ENCODE data around the gene RAD18.

RAD18 gene

GRCh38 chr3:8962226-8962861 is 928 bp downstream of the RAD18 start:
- DNase-seq: no peak

- DNase-seq: no peak
These were observed 3.6 kb downstream of the RAD18 start for GRCh38 chr3:8959668-8960067.

GRCh38 chr3:8954938-8955763 is 8.1 kb downstream of the RAD18 start:
- DNase-seq: no peak

- DNase-seq: no peak
These were observed 10.0 kb downstream of the RAD18 start for GRCh38 chr3:8953313-8953712.

GRCh38 chr3:8952130-8952529 is 11.1 kb downstream of the RAD18 start:
- no peak for DNase-seq

GRCh38 chr3:8945890-8946600 is 17.2 kb downstream of the RAD18 start:
- DNase-seq: no peak

GRCh38 chr3:8942746-8943488 is 20.4 kb downstream of the RAD18 start:
- no peak for DNase-seq

GRCh38 chr3:8942115-8942514 is 21.2 kb downstream of the RAD18 start:
- DNase-seq: no peak

GRCh38 chr3:8938021-8938420 is 25.3 kb downstream of the RAD18 start:
- no peak for DNase-seq

- no peak for DNase-seq
These were observed 25.9 kb downstream of the RAD18 start for GRCh38 chr3:8937064-8938020.

GRCh38 chr3:8932507-8932906 is 30.8 kb downstream of the RAD18 start:
- no peak for DNase-seq

- no peak for DNase-seq
These were observed 31.9 kb downstream of the RAD18 start for GRCh38 chr3:8931342-8931741.

GRCh38 chr3:8929860-8930259 is 33.4 kb downstream of the RAD18 start:
- no peak for DNase-seq

GRCh38 chr3:8914491-8914890 is 48.8 kb downstream of the RAD18 start:
- DNase-seq: no peak

GRCh38 chr3:8911781-8912180 is 51.5 kb downstream of the RAD18 start:
- no peak for DNase-seq

- DNase-seq: no peak
These were observed 54.1 kb downstream of the RAD18 start for GRCh38 chr3:8909160-8909559.

GRCh38 chr3:8903191-8903590 is 60.1 kb downstream of the RAD18 start:
- DNase-seq: no peak

GRCh38 chr3:8900869-8901268 is 62.4 kb downstream of the RAD18 start:
- DNase-seq: no peak

GRCh38 chr3:8899876-8900460 is 63.3 kb downstream of the RAD18 start:
- no peak for DNase-seq

- no peak for DNase-seq
These were observed 67.4 kb downstream of the RAD18 start for GRCh38 chr3:8895829-8896228.

- DNase-seq: no peak
These were observed 70.3 kb downstream of the RAD18 start for GRCh38 chr3:8893001-8893400.

GRCh38 chr3:8891774-8892173 is 71.5 kb downstream of the RAD18 start:
- no peak for DNase-seq

Data from KG1 (cell line).